GM12878 (cell line): ENCODE data around the gene PRPF31. TPM values are rescaled to one million over a fixed set of nuclear protein-coding genes. Genes with fewer than 3 reads are reported as not detected.

Source experiments
- CREB1 ChIP-seq: IDR thresholded peaks from 2 replicates; pipeline ENCODE4 v1.6.1; 2012; ENCODE audit warnings: low read depth, mild to moderate bottlenecking, inconsistent platforms
- IKZF1 ChIP-seq: fragments of 450-650 bp; conservative IDR thresholded peaks from 2 replicates; pipeline ENCODE4 v1.6.1; 2017; ENCODE audit warnings: antibody characterized with exemption, mild to moderate bottlenecking
- KLF5 ChIP-seq: fragments of 450-650 bp; IDR thresholded peaks from 2 replicates; pipeline ENCODE4 v1.6.1; 2014; ENCODE audit warnings: mild to moderate bottlenecking; ENCODE audit not compliant: partially characterized antibody
- MTA2 ChIP-seq: fragments of 450-650 bp; IDR thresholded peaks from 2 replicates; pipeline ENCODE4 v1.6.1; 2016; ENCODE audit warnings: low read depth, mild to moderate bottlenecking, moderate library complexity
- NFYA ChIP-seq: IDR thresholded peaks from 2 replicates; pipeline ENCODE4 v1.6.1; 2011; ENCODE audit warnings: low read depth, mild to moderate bottlenecking, low read length, improper control_type of control experiment, borderline replicate concordance
- NR2F1 ChIP-seq: fragments of 450-650 bp; conservative IDR thresholded peaks from 2 replicates; pipeline ENCODE4 v1.6.1; 2017; ENCODE audit warnings: mild to moderate bottlenecking
- RAD21 ChIP-seq: IDR thresholded peaks from 2 replicates; pipeline ENCODE4 v1.6.1; 2011; ENCODE audit warnings: mild to moderate bottlenecking, low read depth, low read length, moderate library complexity; ENCODE audit not compliant: insufficient read depth
- RB1 ChIP-seq: fragments of 450-650 bp; formaldehyde crosslinking; IDR thresholded peaks from 2 replicates; pipeline ENCODE4 v1.6.1; 2017; ENCODE audit warnings: mild to moderate bottlenecking, borderline replicate concordance
- polyA plus RNA-seq, 11 experiments: library from polyadenylated mRNA; depleted of rRNA in 4 of 11; unstranded in 6 of 11; stranded (reverse) in 5 of 11; fragments of >200 nt; fragmentation: Nextera tagmentation in 4 of 11; fragmentation: Illumina TruSeq in 1 of 11; extraction: Ambion mirVana in 4 of 11; extraction: Trizol in 1 of 11; gene quantifications; 1 replicate in 1 of 11; 2 replicates in 10 of 11; pipeline versions ENCODE4 v1.2.1 to v1.2.3, GENCODE V29; 2011 to 2016; ENCODE audit warnings: inconsistent platforms in 2 of 11, missing spikeins in 2 of 11, low read depth in 1 of 11
- total RNA-seq, 4 experiments: library from RNA; depleted of rRNA in 3 of 4; stranded (reverse); fragments of >200 nt in 3 of 4; fragmentation: Illumina TruSeq in 1 of 4; extraction: Trizol in 1 of 4; gene quantifications; 2 replicates each; pipeline versions ENCODE4 v1.2.1 to v1.2.3, GENCODE V29; 2013 to 2021
- TF ChIP-seq, protein P1 (sequence below): fragments of 450-650 bp; IDR thresholded peaks from 2 replicates; pipeline ENCODE4 v1.6.1; 2016; ENCODE audit warnings: mild to moderate bottlenecking
- TF ChIP-seq, protein P2 (sequence below): fragments of 450-650 bp; IDR thresholded peaks from 2 replicates; pipeline ENCODE4 v1.6.1; 2017; ENCODE audit warnings: mild to moderate bottlenecking
- TF ChIP-seq, protein P3 (sequence below): fragments of 450-650 bp; IDR thresholded peaks from 2 replicates; pipeline ENCODE4 v1.6.1; 2016; ENCODE audit warnings: mild to moderate bottlenecking
- TF ChIP-seq, protein P4 (sequence below): IDR thresholded peaks from 2 replicates; pipeline ENCODE4 v1.6.1; 2011; ENCODE audit warnings: borderline replicate concordance, low read depth, mild to moderate bottlenecking, moderate library complexity, mixed read lengths, low read length; ENCODE audit not compliant: insufficient read depth; ENCODE audit errors: extremely low read length

PRPF31 gene
- total and polyA plus RNA-seq, 10 of the 15 experiments (the other 5 are each of a cell fraction or from before 2014, with no cell fraction given): 2.7 to 170 (median 69.7) TPM

DNA sequence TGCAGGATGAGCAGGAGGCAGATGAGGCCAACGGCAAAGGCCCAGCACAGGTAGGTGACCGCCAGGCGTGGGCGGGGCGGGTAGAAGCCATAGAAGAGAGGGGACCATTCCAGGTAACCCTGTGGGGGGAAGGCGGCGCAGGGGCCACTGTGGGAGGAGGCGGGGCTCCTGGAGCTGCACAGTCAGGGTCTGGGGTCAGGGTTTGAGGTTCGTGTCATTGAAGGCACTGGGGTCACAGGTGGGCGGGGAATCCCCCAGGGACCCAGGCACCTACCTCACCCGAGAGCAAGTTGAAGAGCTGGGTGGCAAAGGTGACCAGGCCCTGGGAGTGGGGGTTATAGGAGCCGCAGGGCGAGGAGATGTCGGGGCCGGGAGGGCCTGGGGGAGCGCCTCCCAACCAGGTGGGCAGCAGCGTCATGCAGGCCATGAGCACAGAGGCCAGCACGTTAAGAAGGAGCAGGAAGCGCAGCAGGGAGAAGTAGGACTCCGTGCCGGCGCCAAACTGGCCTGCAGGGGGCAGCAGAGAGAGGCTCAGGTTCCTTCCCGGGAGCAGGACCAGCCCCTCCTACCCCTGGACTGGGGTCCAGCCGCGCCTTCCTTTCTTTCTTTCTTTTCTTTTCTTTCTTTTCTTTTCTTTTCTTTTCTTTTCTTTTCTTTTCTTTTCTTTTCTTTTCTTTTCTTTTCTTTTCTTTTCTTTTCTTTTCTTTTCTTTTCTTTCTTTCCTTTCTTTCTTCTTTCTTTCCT, 52.8 kb downstream of the PRPF31 start (continued):
- TF ChIP-seq RB1: no peak
- TF ChIP-seq, protein P1, sequence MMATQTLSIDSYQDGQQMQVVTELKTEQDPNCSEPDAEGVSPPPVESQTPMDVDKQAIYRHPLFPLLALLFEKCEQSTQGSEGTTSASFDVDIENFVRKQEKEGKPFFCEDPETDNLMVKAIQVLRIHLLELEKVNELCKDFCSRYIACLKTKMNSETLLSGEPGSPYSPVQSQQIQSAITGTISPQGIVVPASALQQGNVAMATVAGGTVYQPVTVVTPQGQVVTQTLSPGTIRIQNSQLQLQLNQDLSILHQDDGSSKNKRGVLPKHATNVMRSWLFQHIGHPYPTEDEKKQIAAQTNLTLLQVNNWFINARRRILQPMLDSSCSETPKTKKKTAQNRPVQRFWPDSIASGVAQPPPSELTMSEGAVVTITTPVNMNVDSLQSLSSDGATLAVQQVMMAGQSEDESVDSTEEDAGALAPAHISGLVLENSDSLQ: no peak
- TF ChIP-seq, protein P2, sequence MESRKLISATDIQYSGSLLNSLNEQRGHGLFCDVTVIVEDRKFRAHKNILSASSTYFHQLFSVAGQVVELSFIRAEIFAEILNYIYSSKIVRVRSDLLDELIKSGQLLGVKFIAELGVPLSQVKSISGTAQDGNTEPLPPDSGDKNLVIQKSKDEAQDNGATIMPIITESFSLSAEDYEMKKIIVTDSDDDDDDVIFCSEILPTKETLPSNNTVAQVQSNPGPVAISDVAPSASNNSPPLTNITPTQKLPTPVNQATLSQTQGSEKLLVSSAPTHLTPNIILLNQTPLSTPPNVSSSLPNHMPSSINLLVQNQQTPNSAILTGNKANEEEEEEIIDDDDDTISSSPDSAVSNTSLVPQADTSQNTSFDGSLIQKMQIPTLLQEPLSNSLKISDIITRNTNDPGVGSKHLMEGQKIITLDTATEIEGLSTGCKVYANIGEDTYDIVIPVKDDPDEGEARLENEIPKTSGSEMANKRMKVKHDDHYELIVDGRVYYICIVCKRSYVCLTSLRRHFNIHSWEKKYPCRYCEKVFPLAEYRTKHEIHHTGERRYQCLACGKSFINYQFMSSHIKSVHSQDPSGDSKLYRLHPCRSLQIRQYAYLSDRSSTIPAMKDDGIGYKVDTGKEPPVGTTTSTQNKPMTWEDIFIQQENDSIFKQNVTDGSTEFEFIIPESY: no peak
- TF ChIP-seq CREB1: 0 out of 2 replicates have a peak, but pooled peaks have one; percentile 27
- peak; percentile 66 for TF ChIP-seq RAD21
- TF ChIP-seq, protein P3, sequence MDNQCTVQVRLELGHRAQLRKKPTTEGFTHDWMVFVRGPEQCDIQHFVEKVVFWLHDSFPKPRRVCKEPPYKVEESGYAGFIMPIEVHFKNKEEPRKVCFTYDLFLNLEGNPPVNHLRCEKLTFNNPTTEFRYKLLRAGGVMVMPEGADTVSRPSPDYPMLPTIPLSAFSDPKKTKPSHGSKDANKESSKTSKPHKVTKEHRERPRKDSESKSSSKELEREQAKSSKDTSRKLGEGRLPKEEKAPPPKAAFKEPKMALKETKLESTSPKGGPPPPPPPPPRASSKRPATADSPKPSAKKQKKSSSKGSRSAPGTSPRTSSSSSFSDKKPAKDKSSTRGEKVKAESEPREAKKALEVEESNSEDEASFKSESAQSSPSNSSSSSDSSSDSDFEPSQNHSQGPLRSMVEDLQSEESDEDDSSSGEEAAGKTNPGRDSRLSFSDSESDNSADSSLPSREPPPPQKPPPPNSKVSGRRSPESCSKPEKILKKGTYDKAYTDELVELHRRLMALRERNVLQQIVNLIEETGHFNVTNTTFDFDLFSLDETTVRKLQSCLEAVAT: no peak
- TF ChIP-seq NFYA: no peak
- no peak for TF ChIP-seq KLF5
- TF ChIP-seq IKZF1: peak; percentile 28
- TF ChIP-seq, protein P4, sequence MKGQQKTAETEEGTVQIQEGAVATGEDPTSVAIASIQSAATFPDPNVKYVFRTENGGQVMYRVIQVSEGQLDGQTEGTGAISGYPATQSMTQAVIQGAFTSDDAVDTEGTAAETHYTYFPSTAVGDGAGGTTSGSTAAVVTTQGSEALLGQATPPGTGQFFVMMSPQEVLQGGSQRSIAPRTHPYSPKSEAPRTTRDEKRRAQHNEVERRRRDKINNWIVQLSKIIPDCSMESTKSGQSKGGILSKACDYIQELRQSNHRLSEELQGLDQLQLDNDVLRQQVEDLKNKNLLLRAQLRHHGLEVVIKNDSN: no peak
- no peak for TF ChIP-seq MTA2
- TF ChIP-seq NR2F1: peak; percentile 47
